ENCODE measurements around the gene AQP12B. TPM values are rescaled to one million over a fixed set of nuclear protein-coding genes. Genes with fewer than 3 reads are reported as not detected.

Gene AQP12B
- total and polyA plus RNA-seq, 2 of the 13 experiments (the other 11 are each of a cell fraction or from before 2014, with no cell fraction given), result not detected

GRCh38 chr2:240626531-240627300 lies 56.0 kb downstream of the AQP12B start (continued):
- TF ChIP-seq ZNF552 (CRISPR knock-in tag; IDR thresholded peaks at IDR 0.05; ENCODE audit: borderline replicate concordance) (peak; percentile 78; the same call in 1 of the 2 replicates), SMAD1 (CRISPR knock-in tag; IDR thresholded peaks at IDR 0.05; ENCODE audit: borderline replicate concordance, low read depth) (peak; percentile 66; the same call in 1 of the 2 replicates), NR3C1 (CRISPR knock-in tag; IDR thresholded peaks at IDR 0.05) (no peak), DPF2 (CRISPR knock-in tag; IDR thresholded peaks at IDR 0.05; ENCODE audit: borderline replicate concordance, low read depth) (no peak), ZNF205 (CRISPR knock-in tag; IDR thresholded peaks at IDR 0.05) (peak; percentile 88), AHDC1 (CRISPR knock-in tag; IDR thresholded peaks at IDR 0.05; ENCODE audit: borderline replicate concordance) (peak; percentile 78; the same call in 1 of the 2 replicates), ZNF367 (CRISPR knock-in tag; IDR thresholded peaks at IDR 0.05; ENCODE audit: borderline replicate concordance) (no peak), MAX (IDR thresholded peaks at IDR 0.05) (peak; percentile 97), ZFYVE20 (CRISPR knock-in tag; IDR thresholded peaks at IDR 0.05; ENCODE audit: borderline replicate concordance, low read depth) (no peak), HNF4A (CRISPR knock-in tag; IDR thresholded peaks at IDR 0.05) (peak; percentile 82), ZNF20 (CRISPR knock-in tag; IDR thresholded peaks at IDR 0.05) (peak; percentile 31; the same call in 1 of the 2 replicates)

Small RNA genes within 50 kb of the gene (small RNA-seq; reads per million reads assigned to genes)
- 0 to 0.97 (median 0) reads per million in 3 experiments for gene AC011298.3 (ENCODE audit: insufficient read depth in 2 of 3, insufficient read length in 3 of 3, low read depth in 2 of 3, low replicate concordance in 1 of 3)

Other genes with a start within 250 kb of the AQP12B start
- gene GPC1, start 247.2 kb downstream of the AQP12B start, total RNA-seq (2016; rRNA removed; fragmentation: Illumina TruSeq; extraction: Trizol), result 2.1 and 5.5 TPM in 2 replicates
- gene GPC1, start 247.2 kb downstream of the AQP12B start, polyA plus RNA-seq (2011; rRNA removed), result 4.0 and 4.8 TPM in 2 replicates
- 7.3 and 11.7 TPM in 2 replicates for gene ANKMY1, start 124.9 kb downstream of the AQP12B start, total RNA-seq (2016; rRNA removed; fragmentation: Illumina TruSeq; extraction: Trizol)
- 18.8 and 20.5 TPM in 2 replicates for gene ANKMY1, start 124.9 kb downstream of the AQP12B start, polyA plus RNA-seq (2011; rRNA removed)
- gene DUSP28, start 122.5 kb downstream of the AQP12B start, total RNA-seq (2016; rRNA removed; fragmentation: Illumina TruSeq; extraction: Trizol), result 2.5 and 5.2 TPM in 2 replicates
- 6.7 and 8.6 TPM in 2 replicates for gene DUSP28, start 122.5 kb downstream of the AQP12B start, polyA plus RNA-seq (2011; rRNA removed)
- 13.0 and 27.6 TPM in 2 replicates for gene RNPEPL1, start 114.4 kb downstream of the AQP12B start, total RNA-seq (2016; rRNA removed; fragmentation: Illumina TruSeq; extraction: Trizol)
- 18.0 and 28.8 TPM in 2 replicates for gene RNPEPL1, start 114.4 kb downstream of the AQP12B start, polyA plus RNA-seq (2011; rRNA removed)
- 16.5 and 32.4 TPM in 2 replicates for gene CAPN10, start 96.2 kb downstream of the AQP12B start, total RNA-seq (2016; rRNA removed; fragmentation: Illumina TruSeq; extraction: Trizol)
- 27.6 and 40.7 TPM in 2 replicates for gene CAPN10, start 96.2 kb downstream of the AQP12B start, polyA plus RNA-seq (2011; rRNA removed)
- gene GPR35, start 57.4 kb downstream of the AQP12B start, total RNA-seq (2016; rRNA removed; fragmentation: Illumina TruSeq; extraction: Trizol), result 21.6 and 27.1 TPM in 2 replicates
- gene GPR35, start 57.4 kb downstream of the AQP12B start, polyA plus RNA-seq (2011; rRNA removed), result 44.2 and 60.8 TPM in 2 replicates
- not detected in 2 replicates for gene AQP12A, start 9.0 kb upstream of the AQP12B start, total RNA-seq (2016; rRNA removed; fragmentation: Illumina TruSeq; extraction: Trizol)
- gene AQP12A, start 9.0 kb upstream of the AQP12B start, polyA plus RNA-seq (2011; rRNA removed), result 0.20 TPM in 1 of 2 replicates, not detected in the other
- 0.24 TPM in 1 of 2 replicates, not detected in the other for gene KIF1A, start 137.3 kb upstream of the AQP12B start, total RNA-seq (2016; rRNA removed; fragmentation: Illumina TruSeq; extraction: Trizol)
- gene KIF1A, start 137.3 kb upstream of the AQP12B start, polyA plus RNA-seq (2011; rRNA removed), result 0.01 and 0.03 TPM in 2 replicates
- gene AGXT, start 185.9 kb upstream of the AQP12B start, total RNA-seq (2016; rRNA removed; fragmentation: Illumina TruSeq; extraction: Trizol), result 30.5 and 41.9 TPM in 2 replicates
- gene AGXT, start 185.9 kb upstream of the AQP12B start, polyA plus RNA-seq (2011; rRNA removed), result 96.1 and 133 TPM in 2 replicates
- gene MAB21L4, start 213.3 kb upstream of the AQP12B start, total RNA-seq (2016; rRNA removed; fragmentation: Illumina TruSeq; extraction: Trizol), result 13.5 and 14.0 TPM in 2 replicates
- 3.0 and 3.6 TPM in 2 replicates for gene MAB21L4, start 213.3 kb upstream of the AQP12B start, polyA plus RNA-seq (2011; rRNA removed)
- not detected in 2 replicates for gene CROCC2, start 223.5 kb upstream of the AQP12B start, total RNA-seq (2016; rRNA removed; fragmentation: Illumina TruSeq; extraction: Trizol)
- not detected in 2 replicates for gene CROCC2, start 223.5 kb upstream of the AQP12B start, polyA plus RNA-seq (2011; rRNA removed)

Measured in HepG2 (cell line).